ENCODE results near the gene ASCL5. TPM values are rescaled to one million over a fixed set of nuclear protein-coding genes. Genes with fewer than 3 reads are reported as not detected.
A peak's percentile ranks its signal among the peaks of the same experiment; 100 is the strongest.

Gene ASCL5
- total RNA-seq, 1 experiment from 2014 or later, result 0.24 TPM

DNA sequence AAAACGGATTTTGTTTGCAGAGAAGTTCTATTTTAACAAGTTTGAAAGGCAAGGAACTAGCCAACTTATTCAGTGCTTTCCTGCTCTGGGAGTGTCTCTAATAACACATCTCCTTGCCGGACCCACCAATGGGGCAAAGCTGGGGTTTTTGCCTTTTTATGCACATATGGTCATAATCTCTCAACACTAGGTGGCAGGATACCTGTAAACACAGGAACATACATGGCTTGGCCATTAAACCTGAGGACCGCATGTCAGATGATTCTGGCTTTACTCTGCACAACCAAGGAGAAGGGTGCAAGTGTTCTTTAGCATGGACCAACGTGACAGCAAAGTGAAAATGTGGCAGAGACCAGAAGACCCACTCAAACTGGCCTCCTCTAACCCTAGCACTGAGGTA lies 22.4 kb upstream of the ASCL5 start:
- Histone ChIP-seq H3K27me3 (ENCODE audit: insufficient read depth, low read depth) (no peaks in the 10 kb centered on the region), H3K36me3 (ENCODE audit: low read depth) (peaks cover 5% of the 10 kb centered on the region; the same call in 1 of the 2 replicates), H3F3A (ENCODE audit: insufficient read depth, low read depth) (no peaks in the 10 kb centered on the region), H3K4me3 (no peak overlapping the region), H3K27ac (no peak overlapping the region), H3K4me2 (no peak overlapping the region), H4K20me1 (ENCODE audit: insufficient read depth) (no peaks in the 10 kb centered on the region; the same call in 1 of the 2 replicates), H3K4me1 (replicated peaks; ENCODE audit: insufficient read depth) (0 out of 2 replicates have a peak, but pooled peaks cover 6% of the 10 kb centered on the region), H3K79me2 (ENCODE audit: low read depth) (0 out of 2 replicates have a peak, but pooled peaks cover 7% of the 10 kb centered on the region), H3K9me2 (ENCODE audit: insufficient read depth) (no peaks in the 10 kb centered on the region), H2AFZ (no peak overlapping the region), H3K9me3 (ENCODE audit: insufficient read depth, low read depth) (no peaks in the 10 kb centered on the region)
- DNase-seq, result peak in 1 of 2 experiments; percentile 47
- intact Hi-C loops (cut with micrococcal nuclease; ENCODE audit: unreplicated experiment), result loop anchor here (1.0 kb wide), 2 partner anchors 36 to 73 kb away; no protein-coding TSS in a partner anchor
- BruUV-seq (replicated peaks), result no TSS peak
- ChIA-PET CTCF (interaction anchor here (1.5 kb wide), 1 partner anchor 177 kb away, joined by 4 read pairs; no protein-coding TSS in a partner anchor), POLR2A (ENCODE audit: unreplicated experiment) (no interaction called here)
- TF ChIP-seq, protein P1, sequence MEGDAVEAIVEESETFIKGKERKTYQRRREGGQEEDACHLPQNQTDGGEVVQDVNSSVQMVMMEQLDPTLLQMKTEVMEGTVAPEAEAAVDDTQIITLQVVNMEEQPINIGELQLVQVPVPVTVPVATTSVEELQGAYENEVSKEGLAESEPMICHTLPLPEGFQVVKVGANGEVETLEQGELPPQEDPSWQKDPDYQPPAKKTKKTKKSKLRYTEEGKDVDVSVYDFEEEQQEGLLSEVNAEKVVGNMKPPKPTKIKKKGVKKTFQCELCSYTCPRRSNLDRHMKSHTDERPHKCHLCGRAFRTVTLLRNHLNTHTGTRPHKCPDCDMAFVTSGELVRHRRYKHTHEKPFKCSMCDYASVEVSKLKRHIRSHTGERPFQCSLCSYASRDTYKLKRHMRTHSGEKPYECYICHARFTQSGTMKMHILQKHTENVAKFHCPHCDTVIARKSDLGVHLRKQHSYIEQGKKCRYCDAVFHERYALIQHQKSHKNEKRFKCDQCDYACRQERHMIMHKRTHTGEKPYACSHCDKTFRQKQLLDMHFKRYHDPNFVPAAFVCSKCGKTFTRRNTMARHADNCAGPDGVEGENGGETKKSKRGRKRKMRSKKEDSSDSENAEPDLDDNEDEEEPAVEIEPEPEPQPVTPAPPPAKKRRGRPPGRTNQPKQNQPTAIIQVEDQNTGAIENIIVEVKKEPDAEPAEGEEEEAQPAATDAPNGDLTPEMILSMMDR (conservative IDR thresholded peaks at IDR 0.05), result peak; percentile 70
- no peak for TF ChIP-seq EZH2 (IDR thresholded peaks at IDR 0.05; ENCODE audit: low read depth)

DNA sequence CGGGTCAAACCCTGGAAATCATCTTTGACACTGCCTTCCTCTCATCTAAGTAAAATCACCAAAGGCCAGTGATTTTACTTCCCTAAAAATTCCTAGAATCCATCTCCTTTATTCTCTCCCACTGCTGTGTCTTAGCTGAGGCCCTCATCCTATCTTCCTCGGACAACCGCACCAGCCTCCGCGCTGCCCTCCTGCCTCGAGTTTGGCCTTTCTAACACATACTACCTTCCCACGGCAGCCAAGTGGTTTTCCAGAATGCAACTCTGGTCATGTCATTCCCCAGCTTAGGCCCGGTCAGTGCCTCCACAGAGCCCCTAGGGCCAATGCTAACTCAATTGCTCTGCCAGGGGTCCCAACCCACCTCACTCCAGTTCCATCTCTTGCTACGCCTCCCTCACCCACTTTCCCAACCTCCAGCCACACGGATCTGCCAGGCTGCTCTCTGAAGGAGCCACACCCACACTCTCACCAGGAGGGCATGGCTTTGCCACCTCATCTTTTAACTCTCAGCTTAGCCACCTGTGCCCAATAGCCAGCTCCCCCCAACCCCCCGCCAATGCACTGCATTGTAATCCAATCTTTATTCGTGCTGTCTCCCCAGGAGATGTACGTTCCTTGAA lies 20.5 kb upstream of the ASCL5 start:
- TF ChIP-seq, protein P1 (conservative IDR thresholded peaks at IDR 0.05), result no peak
- TF ChIP-seq EZH2 (IDR thresholded peaks at IDR 0.05; ENCODE audit: low read depth), result no peak
- POLR2A ChIA-PET (ENCODE audit: unreplicated experiment), result interaction anchor here (0.6 kb wide), 1 partner anchor 14 kb away, joined by 3 read pairs; no protein-coding TSS in a partner anchor
- Histone ChIP-seq H4K20me1 (ENCODE audit: insufficient read depth) (no peaks in the 10 kb centered on the region; the same call in 1 of the 2 replicates), H3K79me2 (ENCODE audit: low read depth) (no peaks in the 10 kb centered on the region), H3K4me1 (replicated peaks; ENCODE audit: insufficient read depth) (no peaks in the 10 kb centered on the region), H2AFZ (no peak overlapping the region), H3F3A (ENCODE audit: insufficient read depth, low read depth) (no peaks in the 10 kb centered on the region), H3K27me3 (ENCODE audit: insufficient read depth, low read depth) (no peaks in the 10 kb centered on the region), H3K27ac (no peak overlapping the region), H3K9me2 (ENCODE audit: insufficient read depth) (no peaks in the 10 kb centered on the region), H3K4me2 (no peak overlapping the region), H3K36me3 (ENCODE audit: low read depth) (peaks cover 5% of the 10 kb centered on the region; the same call in 1 of the 2 replicates), H3K4me3 (no peak overlapping the region), H3K9me3 (ENCODE audit: insufficient read depth, low read depth) (no peaks in the 10 kb centered on the region)
- CTCF ChIA-PET, result no interaction called here
- DNase-seq, result no peak
- BruUV-seq (replicated peaks), result no TSS peak
- intact Hi-C loops (cut with micrococcal nuclease; ENCODE audit: unreplicated experiment), result no loop called here

DNA sequence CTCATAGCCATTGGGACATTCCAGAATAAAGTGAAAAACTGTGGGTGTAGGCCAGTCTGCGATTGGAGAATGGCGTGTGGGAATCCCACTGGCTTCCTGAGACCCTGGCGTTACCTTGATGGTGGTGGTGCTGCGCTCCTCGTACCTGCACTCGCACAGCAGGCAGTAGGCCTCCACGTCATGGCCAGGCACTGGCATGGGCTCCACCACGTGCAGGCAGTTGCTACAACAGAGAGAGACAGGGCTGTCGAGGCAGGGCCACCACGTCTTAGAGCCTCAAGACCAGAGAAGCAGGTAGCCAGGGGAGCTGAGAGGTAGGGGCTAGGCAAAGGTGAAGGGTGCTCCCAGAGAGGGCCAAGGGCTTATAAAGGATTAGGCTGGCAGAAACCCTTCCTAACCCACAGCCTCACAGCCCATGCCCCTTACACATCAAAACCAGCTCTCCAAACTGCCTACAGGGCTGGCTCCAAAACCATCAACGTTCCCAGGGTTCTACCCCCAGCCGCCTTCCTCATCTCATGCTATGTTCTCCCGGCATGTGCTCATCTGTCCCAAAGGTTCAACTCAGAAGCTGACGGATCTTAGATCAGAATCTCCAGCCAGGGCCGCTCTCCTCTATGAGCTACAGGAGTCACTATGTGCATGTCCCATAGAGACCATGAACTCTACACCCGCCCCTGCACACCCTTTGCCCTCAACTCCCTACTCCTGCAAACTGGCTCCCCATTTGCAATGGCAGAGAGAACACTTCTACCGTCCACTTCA lies 19.8 kb upstream of the ASCL5 start:
- Histone ChIP-seq H3K27ac (no peak overlapping the region), H3K27me3 (ENCODE audit: insufficient read depth, low read depth) (no peaks in the 10 kb centered on the region), H2AFZ (no peak overlapping the region), H3K9me3 (ENCODE audit: insufficient read depth, low read depth) (no peaks in the 10 kb centered on the region), H4K20me1 (ENCODE audit: insufficient read depth) (no peaks in the 10 kb centered on the region; the same call in 1 of the 2 replicates), H3K4me2 (no peak overlapping the region), H3K36me3 (ENCODE audit: low read depth) (peaks cover 5% of the 10 kb centered on the region; the same call in 1 of the 2 replicates), H3K4me1 (replicated peaks; ENCODE audit: insufficient read depth) (no peaks in the 10 kb centered on the region), H3K9me2 (ENCODE audit: insufficient read depth) (no peaks in the 10 kb centered on the region), H3K4me3 (no peak overlapping the region), H3K79me2 (ENCODE audit: low read depth) (no peaks in the 10 kb centered on the region), H3F3A (ENCODE audit: insufficient read depth, low read depth) (no peaks in the 10 kb centered on the region)
- POLR2A ChIA-PET (ENCODE audit: unreplicated experiment), result interaction anchor here (0.6 kb wide), 2 partner anchors 13 to 24 kb away, joined by 3 to 10 read pairs; no protein-coding TSS in a partner anchor
- no peak for DNase-seq
- TF ChIP-seq, protein P1 (conservative IDR thresholded peaks at IDR 0.05), result no peak
- TF ChIP-seq EZH2 (IDR thresholded peaks at IDR 0.05; ENCODE audit: low read depth), result no peak
- intact Hi-C loops (cut with micrococcal nuclease; ENCODE audit: unreplicated experiment), result no loop called here
- CTCF ChIA-PET, result no interaction called here
- BruUV-seq (replicated peaks), result no TSS peak

Measured in PC-9 (cell line).